GM08714 (cell line): ENCODE measurements around the gene TBC1D1.
A peak's percentile ranks its signal among the peaks of the same experiment; 100 is the strongest.
"Not testable (repeated sequence)": the region's sequence is repeated elsewhere in the genome, so short reads cannot be mapped to it uniquely, and the experiment has no call there.

Source experiments
- H3K4me3 ChIP-seq: fragments of 200-500 bp; sonication (Bioruptor generic); 2 replicates; pipeline ENCODE4 v1.5.1; 2014; ENCODE audit warnings: mild to moderate bottlenecking, low read length, inconsistent platforms
- ZNF274 ChIP-seq: IDR thresholded peaks from 2 replicates; pipeline ENCODE4 v1.6.1; 2012; ENCODE audit warnings: mild to moderate bottlenecking, low read depth, low read length

TBC1D1 gene

GRCh38 chr4:37953620-37954293 is 62.9 kb downstream of the TBC1D1 start:
- no peak overlapping the region for H3K4me3 ChIP-seq
- no peak for TF ChIP-seq ZNF274

GRCh38 chr4:37956941-37957340 is 66.1 kb downstream of the TBC1D1 start:
- H3K4me3 ChIP-seq: no peak overlapping the region
- TF ChIP-seq ZNF274: no peak

- no peak for TF ChIP-seq ZNF274
- no peak overlapping the region for H3K4me3 ChIP-seq
These were observed 68.0 kb downstream of the TBC1D1 start for GRCh38 chr4:37958932-37959331.

GRCh38 chr4:37960098-37960497 is 69.2 kb downstream of the TBC1D1 start, which contains the start of gene PTTG2:
Gene PTTG2 (plus strand): TSS chr4:37960398. CDS start chr4:37960435, 37 bp downstream.
- no peak for TF ChIP-seq ZNF274

GRCh38 chr4:37960679-37961450 is 70.0 kb downstream of the TBC1D1 start:
- no peak overlapping the region for H3K4me3 ChIP-seq
- TF ChIP-seq ZNF274: no peak

More at GRCh38 chr4:37960098-37960497, 69.2 kb downstream of the TBC1D1 start, which contains the start of gene PTTG2:
- H3K4me3 ChIP-seq: no peak within 1 kb of the TSS

- H3K4me3 ChIP-seq: no peak overlapping the region
- no peak for TF ChIP-seq ZNF274
These were observed 74.0 kb downstream of the TBC1D1 start for GRCh38 chr4:37964734-37965457.

GRCh38 chr4:37966044-37966443 is 75.2 kb downstream of the TBC1D1 start:
- no peak for TF ChIP-seq ZNF274
- H3K4me3 ChIP-seq: no peak overlapping the region

- TF ChIP-seq ZNF274: no peak
- H3K4me3 ChIP-seq: no peak overlapping the region
These were observed 76.9 kb downstream of the TBC1D1 start for GRCh38 chr4:37967736-37968135.

GRCh38 chr4:37968747-37969146 is 77.9 kb downstream of the TBC1D1 start:
- no peak overlapping the region for H3K4me3 ChIP-seq
- TF ChIP-seq ZNF274: no peak

- no peak overlapping the region for H3K4me3 ChIP-seq
- TF ChIP-seq ZNF274: no peak
These were observed 79.8 kb downstream of the TBC1D1 start for GRCh38 chr4:37970702-37971101.

GRCh38 chr4:37971202-37971601 is 80.3 kb downstream of the TBC1D1 start:
- no peak for TF ChIP-seq ZNF274
- no peak overlapping the region for H3K4me3 ChIP-seq

GRCh38 chr4:37973441-37973840 is 82.6 kb downstream of the TBC1D1 start:
- no peak overlapping the region for H3K4me3 ChIP-seq
- TF ChIP-seq ZNF274: no peak

- not testable (repeated sequence) for H3K4me3 ChIP-seq
These were observed 84.5 kb downstream of the TBC1D1 start for GRCh38 chr4:37975321-37975822.

GRCh38 chr4:37976507-37976906 is 85.6 kb downstream of the TBC1D1 start:
- TF ChIP-seq ZNF274: no peak
- H3K4me3 ChIP-seq: peak overlapping the region; percentile 52; the same call in 1 of the 2 replicates
